MCF 10A (cell line): ENCODE results near the gene CRB1. TPM values are rescaled to one million over a fixed set of nuclear protein-coding genes. Genes with fewer than 3 reads are reported as not detected.

Source experiments
- BruUV-seq: library from RNA; stranded (reverse); fragments of 400-500 nt; replicated peaks from 2 replicates; lab custom pipeline; 2021; lab: Mats Ljungman, UMichigan
- CTCF ChIA-PET: fragments of 300-600 bp; sonication (Branson Sonifier 250); formaldehyde crosslinking; extraction: SDS; loops from one replicate; lab custom pipeline; 2021; ENCODE audit warnings: antibody characterized with exemption, inconsistent platforms; lab: Yijun Ruan, JAX
- POLR2A ChIA-PET: fragments of 300-600, 350-650 bp; sonication (Branson Sonifier 250); formaldehyde crosslinking; extraction: SDS; loops from one replicate; lab custom pipeline; 2020; ENCODE audit warnings: antibody characterized with exemption, inconsistent platforms; lab: Yijun Ruan, JAX
- DNase-seq: peaks from one replicate; pipeline ENCODE4 v3.0.0-alpha.2; 2018; ENCODE audit not compliant: unreplicated experiment
- H3K27ac Mint-ChIP-seq: one replicate; pipeline ENCODE4 v1.8.0; 2022; ENCODE audit warnings: mild to moderate bottlenecking, low read depth, mixed read lengths; ENCODE audit not compliant: unreplicated experiment
- H3K27me3 Mint-ChIP-seq: one replicate; pipeline ENCODE4 v1.8.0; 2022; ENCODE audit warnings: mixed read lengths; ENCODE audit not compliant: insufficient read depth, unreplicated experiment
- H3K36me3 Mint-ChIP-seq: one replicate; pipeline ENCODE4 v1.8.0; 2022; ENCODE audit warnings: mild to moderate bottlenecking, moderate library complexity, mixed read lengths; ENCODE audit not compliant: insufficient read depth, unreplicated experiment
- H3K4me1 Mint-ChIP-seq: one replicate; pipeline ENCODE4 v1.8.0; 2022; ENCODE audit warnings: mixed read lengths; ENCODE audit not compliant: insufficient read depth, unreplicated experiment
- H3K4me3 Mint-ChIP-seq: one replicate; pipeline ENCODE4 v1.8.0; 2022; ENCODE audit warnings: mild to moderate bottlenecking, moderate library complexity, mixed read lengths; ENCODE audit not compliant: unreplicated experiment
- H3K9me3 Mint-ChIP-seq: one replicate; pipeline ENCODE4 v1.8.0; 2022; ENCODE audit warnings: mixed read lengths; ENCODE audit not compliant: unreplicated experiment
- intact Hi-C: fragments of 100-400 bp; cut with micrococcal nuclease; formaldehyde crosslinking; loops from 2 replicates; pipeline ENCODE4 v1.14.1; 2022
- total RNA-seq: library from RNA; stranded (reverse); gene quantifications from 2 replicates; pipeline ENCODE4 v1.2.3, GENCODE V29; 2022
- TF ChIP-seq, protein P1 (sequence below): fragments of 200-600 bp; IDR thresholded peaks from one replicate; pipeline ENCODE4 v1.8.0; 2022; ENCODE audit warnings: antibody characterized with exemption, mild to moderate bottlenecking; ENCODE audit not compliant: unreplicated experiment

The CRB1 gene
- total RNA-seq, 1 experiment from 2014 or later, result 0.65 TPM

GRCh38 chr1:197277166-197277565 is 9.1 kb downstream of the CRB1 start:
- Mint-ChIP-seq H3K9me3 (no peaks in the 10 kb centered on the region), H3K4me1 (peaks cover 6% of the 10 kb centered on the region), H3K27ac (no peak overlapping the region), H3K27me3 (no peaks in the 10 kb centered on the region), H3K36me3 (no peaks in the 10 kb centered on the region), H3K4me3 (no peak overlapping the region)
- ChIA-PET CTCF (interaction anchor here (0.7 kb wide), 1 partner anchor 70 kb away, joined by 3 read pairs; no protein-coding TSS in a partner anchor), POLR2A (no interaction called here)
- BruUV-seq, result no TSS peak
- DNase-seq, result no peak
- TF ChIP-seq, protein P1, sequence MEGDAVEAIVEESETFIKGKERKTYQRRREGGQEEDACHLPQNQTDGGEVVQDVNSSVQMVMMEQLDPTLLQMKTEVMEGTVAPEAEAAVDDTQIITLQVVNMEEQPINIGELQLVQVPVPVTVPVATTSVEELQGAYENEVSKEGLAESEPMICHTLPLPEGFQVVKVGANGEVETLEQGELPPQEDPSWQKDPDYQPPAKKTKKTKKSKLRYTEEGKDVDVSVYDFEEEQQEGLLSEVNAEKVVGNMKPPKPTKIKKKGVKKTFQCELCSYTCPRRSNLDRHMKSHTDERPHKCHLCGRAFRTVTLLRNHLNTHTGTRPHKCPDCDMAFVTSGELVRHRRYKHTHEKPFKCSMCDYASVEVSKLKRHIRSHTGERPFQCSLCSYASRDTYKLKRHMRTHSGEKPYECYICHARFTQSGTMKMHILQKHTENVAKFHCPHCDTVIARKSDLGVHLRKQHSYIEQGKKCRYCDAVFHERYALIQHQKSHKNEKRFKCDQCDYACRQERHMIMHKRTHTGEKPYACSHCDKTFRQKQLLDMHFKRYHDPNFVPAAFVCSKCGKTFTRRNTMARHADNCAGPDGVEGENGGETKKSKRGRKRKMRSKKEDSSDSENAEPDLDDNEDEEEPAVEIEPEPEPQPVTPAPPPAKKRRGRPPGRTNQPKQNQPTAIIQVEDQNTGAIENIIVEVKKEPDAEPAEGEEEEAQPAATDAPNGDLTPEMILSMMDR, result no peak
- intact Hi-C loops, result no loop called here

GRCh38 chr1:197284325-197284724 is 16.3 kb downstream of the CRB1 start:
- TF ChIP-seq, protein P1, result no peak
- CTCF ChIA-PET, result interaction anchor here (1.2 kb wide), 1 partner anchor 72 kb away, joined by 3 read pairs; no protein-coding TSS in a partner anchor
- POLR2A ChIA-PET, result no interaction called here
- H3K9me3 Mint-ChIP-seq, result no peaks in the 10 kb centered on the region
- no peaks in the 10 kb centered on the region for H3K36me3 Mint-ChIP-seq
- H3K27ac Mint-ChIP-seq, result no peak overlapping the region
- BruUV-seq, result no TSS peak
- no peak overlapping the region for H3K4me3 Mint-ChIP-seq
- peaks cover 5% of the 10 kb centered on the region for H3K4me1 Mint-ChIP-seq
- no peak for DNase-seq
- H3K27me3 Mint-ChIP-seq, result no peaks in the 10 kb centered on the region
- intact Hi-C loops, result no loop called here

DNA sequence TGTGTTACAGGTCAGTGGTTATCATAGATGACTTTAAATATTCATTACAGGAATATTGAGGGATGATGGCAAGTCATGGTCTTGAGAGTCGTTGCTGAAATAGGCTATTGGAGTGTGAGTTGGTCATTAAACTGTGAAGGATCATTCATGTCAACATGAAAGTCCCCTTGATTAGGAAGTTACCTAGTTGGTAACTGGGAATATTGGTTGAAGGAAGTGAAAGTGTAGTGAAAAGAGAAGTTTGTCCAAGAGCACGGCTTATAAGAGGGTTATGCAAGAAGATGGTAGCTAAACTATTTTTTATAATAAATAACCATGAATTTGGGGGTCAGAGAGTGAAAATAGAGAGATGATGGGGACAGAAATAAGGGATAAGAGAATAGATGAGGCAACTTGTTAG is 16.9 kb downstream of the CRB1 start:
- BruUV-seq, result no TSS peak
- DNase-seq, result no peak
- Mint-ChIP-seq H3K27me3 (no peaks in the 10 kb centered on the region), H3K36me3 (no peaks in the 10 kb centered on the region), H3K27ac (no peak overlapping the region), H3K4me3 (no peak overlapping the region), H3K9me3 (no peaks in the 10 kb centered on the region), H3K4me1 (peaks cover 5% of the 10 kb centered on the region)
- TF ChIP-seq, protein P1, result no peak
- CTCF ChIA-PET, result interaction anchor here (0.9 kb wide), 1 partner anchor 43 kb away, joined by 3 read pairs; no protein-coding TSS in a partner anchor
- POLR2A ChIA-PET, result interaction anchor here (0.7 to 1.1 kb wide), 3 partner anchors 12 to 348 kb away, joined by 3 to 6 read pairs (median 3); no protein-coding TSS in a partner anchor
- intact Hi-C loops, result no loop called here

DNA sequence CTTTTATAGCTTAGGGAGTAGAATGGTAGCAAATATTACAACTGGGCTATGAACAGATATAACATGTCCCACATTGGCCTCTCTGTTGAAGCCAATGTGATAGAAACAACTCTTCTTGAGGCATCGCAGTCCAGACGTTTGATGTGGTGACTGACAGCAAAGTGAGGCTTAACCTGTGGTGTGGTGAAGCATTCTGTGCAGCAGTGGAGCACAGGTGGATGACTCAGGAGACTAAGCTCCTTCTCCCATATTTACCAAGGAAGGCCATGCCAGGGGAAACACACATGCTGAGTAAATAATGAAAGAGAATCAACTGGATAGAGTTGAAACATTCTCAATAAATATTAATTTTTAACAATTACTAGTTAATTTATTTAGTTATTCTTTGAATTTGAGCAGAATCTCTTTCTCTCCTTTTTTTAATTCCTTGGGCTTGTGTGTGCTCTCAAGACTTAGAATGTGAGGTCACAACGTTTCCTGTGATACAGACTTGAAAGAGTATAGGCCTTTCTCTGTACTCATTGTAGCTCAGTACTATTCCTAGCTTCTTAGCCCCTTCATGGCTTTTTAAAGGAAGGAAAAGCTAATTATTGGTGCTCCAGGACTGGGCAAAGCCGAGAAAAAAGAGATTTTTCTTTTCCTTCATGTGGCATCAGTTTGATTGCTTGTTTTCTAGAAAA is 17.6 kb downstream of the CRB1 start:
- intact Hi-C loops, result no loop called here
- peaks cover 5% of the 10 kb centered on the region for H3K4me1 Mint-ChIP-seq
- no peak for DNase-seq
- H3K27ac Mint-ChIP-seq, result no peak overlapping the region
- H3K27me3 Mint-ChIP-seq, result no peaks in the 10 kb centered on the region
- no peak overlapping the region for H3K4me3 Mint-ChIP-seq
- TF ChIP-seq, protein P1, result no peak
- no peaks in the 10 kb centered on the region for H3K9me3 Mint-ChIP-seq
- POLR2A ChIA-PET, result interaction anchor here (0.8 to 1.1 kb wide), 2 partner anchors 12 to 34 kb away, joined by 3 to 6 read pairs; no protein-coding TSS in a partner anchor
- H3K36me3 Mint-ChIP-seq, result no peaks in the 10 kb centered on the region
- BruUV-seq, result no TSS peak
- CTCF ChIA-PET, result interaction anchor here (0.6 to 0.9 kb wide), 2 partner anchors 26 to 42 kb away, joined by 3 read pairs; no protein-coding TSS in a partner anchor
